Liver (tissue), 3 donors: ENCODE measurements around the gene ZFAND3.

Experiments used
- CTCF ChIP-seq: fragments of 150-350 bp; IDR thresholded peaks from 2 replicates; pipeline ENCODE4 v1.5.1; 2017; ENCODE audit warnings: improper control_type of control experiment, low read depth, low read length; ENCODE audit not compliant: missing input control
- JUND ChIP-seq, 2 donors: IDR thresholded peaks; 2 replicates each; pipeline ENCODE4 v1.6.1; 2016; ENCODE audit warnings: antibody characterized with exemption in 2 of 2
- NR2F2 ChIP-seq: IDR thresholded peaks from 2 replicates; pipeline ENCODE4 v1.6.1; 2016; ENCODE audit warnings: antibody characterized with exemption
- SP1 ChIP-seq: IDR thresholded peaks from 2 replicates; pipeline ENCODE4 v1.6.1; 2018; ENCODE audit warnings: antibody characterized with exemption, mild to moderate bottlenecking
- YY1 ChIP-seq: IDR thresholded peaks from 2 replicates; pipeline ENCODE4 v1.6.1; 2016; ENCODE audit warnings: antibody characterized with exemption, mild to moderate bottlenecking
- TF ChIP-seq, protein P1 (sequence below): IDR thresholded peaks from 2 replicates; pipeline ENCODE4 v1.6.1; 2016; ENCODE audit warnings: antibody characterized with exemption
- donor health status: healthy.
- donor health status: healthy.

DNA sequence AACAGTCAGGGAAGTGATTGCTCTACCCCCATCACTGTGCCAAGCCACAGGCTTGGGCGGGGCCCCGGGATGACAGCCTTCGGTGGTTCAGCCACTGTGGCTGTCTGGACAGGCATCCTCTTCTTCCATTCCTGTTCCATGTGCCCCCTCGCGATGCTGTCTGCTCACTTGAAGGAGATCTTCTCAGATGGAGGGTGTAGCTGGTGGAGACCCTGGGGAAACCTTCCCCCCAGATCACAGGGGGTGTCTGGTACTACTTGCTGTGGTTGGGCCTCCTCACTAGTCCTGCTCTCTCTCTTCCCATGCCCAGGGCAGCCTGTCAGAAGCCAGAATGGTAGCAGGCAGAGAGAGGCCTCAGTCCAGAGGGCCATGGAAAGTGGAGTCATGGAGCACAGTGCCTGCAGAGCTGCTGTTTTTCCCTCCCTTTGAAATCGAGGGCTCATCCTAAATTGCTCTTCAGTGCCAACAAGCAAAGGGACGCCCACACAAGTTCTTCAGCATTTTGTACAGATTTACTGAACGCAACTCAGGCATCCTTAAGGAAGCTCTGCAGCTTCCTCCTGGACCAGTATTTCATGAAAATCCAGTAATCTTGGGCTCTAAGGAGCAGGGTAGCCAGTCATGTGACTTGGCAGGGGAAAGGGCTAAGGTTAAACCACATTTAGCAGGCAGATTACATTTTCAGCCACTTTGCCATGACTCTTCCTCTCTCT, 326.6 kb downstream of the ZFAND3 start:
- TF ChIP-seq CTCF, result no peak
- no peak for TF ChIP-seq SP1
- no peak for TF ChIP-seq NR2F2
- no peak for TF ChIP-seq YY1
- TF ChIP-seq, protein P1, sequence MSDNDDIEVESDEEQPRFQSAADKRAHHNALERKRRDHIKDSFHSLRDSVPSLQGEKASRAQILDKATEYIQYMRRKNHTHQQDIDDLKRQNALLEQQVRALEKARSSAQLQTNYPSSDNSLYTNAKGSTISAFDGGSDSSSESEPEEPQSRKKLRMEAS, result no peak
- no peak for TF ChIP-seq JUND (IDR thresholded peaks at IDR 0.05)
